Activated naive CD4-positive, alpha-beta T cell treated with anti-CD3 and anti-CD28 coated beads, Interleukin-2, amount 50 U/mL, for 24 hours (primary cell): Measurements from ENCODE around the gene RAB10.
"Not testable (repeated sequence)": the region's sequence is repeated elsewhere in the genome, so short reads cannot be mapped to it uniquely, and the experiment has no call there.

ENCODE experiments used
- H3K27ac Mint-ChIP-seq: one replicate; pipeline ENCODE4 v1.8.0; 2021; ENCODE audit warnings: mild to moderate bottlenecking, mixed read lengths
- H3K27me3 Mint-ChIP-seq: one replicate; pipeline ENCODE4 v1.8.0; 2021; ENCODE audit warnings: mixed read lengths
- H3K36me3 Mint-ChIP-seq: one replicate; pipeline ENCODE4 v1.8.0; 2021; ENCODE audit warnings: mixed read lengths
- H3K4me1 Mint-ChIP-seq: one replicate; pipeline ENCODE4 v1.8.0; 2021; ENCODE audit warnings: mixed read lengths
- H3K4me3 Mint-ChIP-seq: one replicate; pipeline ENCODE4 v1.8.0; 2021; ENCODE audit warnings: mild to moderate bottlenecking, mixed read lengths
- H3K9me3 Mint-ChIP-seq: one replicate; pipeline ENCODE4 v1.8.0; 2021; ENCODE audit warnings: mixed read lengths

Gene RAB10

DNA sequence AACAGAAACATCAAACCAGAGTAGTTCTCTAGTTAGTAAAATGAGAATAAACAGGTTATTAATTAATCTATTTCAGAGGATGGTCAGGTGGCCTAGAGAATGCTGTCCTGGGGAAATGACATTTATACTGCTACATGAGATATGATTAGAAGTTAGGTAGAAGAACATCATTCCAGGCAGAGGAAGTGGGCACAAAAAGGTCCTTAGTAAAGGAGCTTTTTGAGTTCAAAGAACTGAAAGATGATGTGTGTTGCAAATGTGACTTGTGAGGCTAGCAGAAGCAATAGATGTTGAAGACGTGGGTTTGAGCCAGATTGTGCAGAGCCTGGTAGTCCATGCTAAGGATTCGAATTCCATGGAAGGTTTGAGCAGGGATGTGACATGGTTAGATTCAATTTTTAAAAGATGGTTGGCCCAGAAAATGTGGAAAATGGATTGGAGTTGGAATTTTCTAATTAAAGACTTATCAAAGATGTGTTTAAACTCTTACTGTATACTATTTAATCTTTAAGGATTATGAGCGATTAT is 34.2 kb downstream of the RAB10 start:
- H3K4me3 Mint-ChIP-seq: peak overlapping the region; percentile 78
- H3K4me1 Mint-ChIP-seq: peaks cover 73% of the 10 kb centered on the region
- peak overlapping the region; percentile 91 for H3K27ac Mint-ChIP-seq
- no peaks in the 10 kb centered on the region for H3K27me3 Mint-ChIP-seq
- H3K36me3 Mint-ChIP-seq: peaks cover 5% of the 10 kb centered on the region
- no peaks in the 10 kb centered on the region for H3K9me3 Mint-ChIP-seq

DNA sequence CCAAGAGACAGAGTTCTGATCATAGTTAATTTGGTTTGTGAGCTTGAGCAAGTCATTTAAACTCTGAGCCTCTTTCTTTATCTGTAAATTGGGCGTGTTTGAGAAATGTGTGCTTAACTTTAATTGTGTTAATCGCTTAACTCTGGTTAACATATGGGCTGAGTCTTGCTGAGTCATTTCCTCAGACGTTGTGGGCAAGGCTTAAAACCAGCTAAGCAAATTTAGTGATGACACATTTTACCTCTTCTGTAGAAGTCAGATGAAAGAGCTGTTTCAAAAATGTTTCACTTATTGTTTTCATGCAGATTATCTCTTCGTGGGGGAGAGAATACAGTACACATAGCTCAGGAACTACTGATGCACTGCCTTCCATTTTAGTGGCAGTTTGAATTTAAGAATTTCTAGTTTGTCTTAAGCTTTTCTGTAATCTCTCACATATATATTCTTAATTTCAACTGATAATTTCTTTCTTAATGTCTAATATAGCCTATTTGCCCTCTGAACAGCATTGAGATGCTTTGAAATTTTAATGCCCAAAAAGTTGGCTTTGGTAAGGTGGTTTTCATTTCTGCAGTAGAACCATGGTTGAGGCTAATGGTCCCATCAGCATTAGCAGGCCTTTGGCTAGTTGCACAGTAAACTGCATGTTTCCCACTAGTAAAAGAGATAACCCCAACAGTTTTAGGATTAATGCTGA is 34.9 kb downstream of the RAB10 start:
- H3K9me3 Mint-ChIP-seq: no peaks in the 10 kb centered on the region
- peak overlapping the region; percentile 78 for H3K4me3 Mint-ChIP-seq
- no peaks in the 10 kb centered on the region for H3K27me3 Mint-ChIP-seq
- peaks cover 73% of the 10 kb centered on the region for H3K4me1 Mint-ChIP-seq
- peaks cover 5% of the 10 kb centered on the region for H3K36me3 Mint-ChIP-seq
- peak overlapping the region; percentile 91 for H3K27ac Mint-ChIP-seq

DNA sequence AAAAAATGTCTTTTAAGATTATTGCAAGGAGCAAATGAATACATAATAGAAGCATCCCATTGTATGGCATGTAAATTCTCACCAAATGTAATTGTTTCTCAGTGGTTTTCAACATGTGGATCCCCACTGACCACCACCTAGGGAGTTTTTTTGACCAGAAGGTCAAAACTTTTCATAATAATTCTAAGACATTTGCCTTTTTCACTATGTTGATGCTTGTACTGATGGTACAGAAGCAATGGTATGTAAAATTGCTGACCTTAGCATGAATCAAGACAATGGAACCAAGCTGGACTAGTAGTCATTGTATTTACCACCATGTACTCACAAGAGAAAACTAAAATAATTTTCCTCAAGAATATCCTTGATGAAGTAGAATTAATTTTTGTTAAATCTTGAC is 36.8 kb downstream of the RAB10 start:
- H3K27ac Mint-ChIP-seq: no peak overlapping the region
- no peaks in the 10 kb centered on the region for H3K27me3 Mint-ChIP-seq
- H3K4me3 Mint-ChIP-seq: no peak overlapping the region
- no peaks in the 10 kb centered on the region for H3K9me3 Mint-ChIP-seq
- H3K36me3 Mint-ChIP-seq: peaks cover 5% of the 10 kb centered on the region
- H3K4me1 Mint-ChIP-seq: peaks cover 77% of the 10 kb centered on the region

DNA sequence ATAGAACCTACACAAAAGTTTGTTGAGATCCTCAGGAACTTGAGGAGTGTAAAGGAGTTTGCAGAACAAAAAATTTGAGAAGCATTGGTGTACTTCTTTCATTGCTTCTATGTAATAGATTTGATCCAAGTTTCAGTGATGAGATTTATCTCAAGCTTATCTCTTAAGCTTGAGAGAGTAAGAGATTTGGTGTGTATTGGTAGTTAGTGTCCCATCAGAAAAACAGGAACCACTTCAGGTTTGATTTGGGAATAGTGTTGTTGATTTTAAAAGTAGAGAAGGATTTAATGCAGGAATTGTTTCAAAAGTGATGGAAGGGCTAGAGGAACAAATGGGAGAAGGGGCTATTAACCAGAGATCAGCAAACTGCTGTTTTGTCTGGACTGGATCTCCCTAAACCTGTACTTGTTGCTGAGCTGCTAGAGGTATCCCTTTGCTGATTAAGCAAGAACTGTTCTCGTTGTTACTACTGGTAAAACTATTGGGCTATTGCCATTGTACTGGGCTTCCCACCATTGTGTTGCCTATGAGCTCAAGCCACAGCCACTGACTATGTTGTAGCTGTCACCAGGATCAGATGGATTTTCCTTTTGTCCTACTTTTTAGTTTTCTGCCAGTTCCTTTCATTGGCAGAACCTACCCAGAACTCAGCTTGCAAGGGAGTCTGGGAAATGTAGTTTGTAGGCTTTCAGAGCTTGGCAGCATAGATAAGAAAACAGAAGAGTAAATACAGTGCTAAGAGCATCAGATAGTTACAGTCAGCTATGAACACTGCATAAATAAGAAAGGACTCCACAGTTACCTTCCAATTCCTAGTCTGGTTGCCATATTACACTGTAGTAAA is 39.3 kb downstream of the RAB10 start:
- peaks cover 61% of the 10 kb centered on the region for H3K4me1 Mint-ChIP-seq
- H3K27ac Mint-ChIP-seq: peak overlapping the region; percentile 88
- H3K27me3 Mint-ChIP-seq: no peaks in the 10 kb centered on the region
- H3K4me3 Mint-ChIP-seq: no peak overlapping the region
- H3K9me3 Mint-ChIP-seq: no peaks in the 10 kb centered on the region
- H3K36me3 Mint-ChIP-seq: peaks cover 2% of the 10 kb centered on the region

DNA sequence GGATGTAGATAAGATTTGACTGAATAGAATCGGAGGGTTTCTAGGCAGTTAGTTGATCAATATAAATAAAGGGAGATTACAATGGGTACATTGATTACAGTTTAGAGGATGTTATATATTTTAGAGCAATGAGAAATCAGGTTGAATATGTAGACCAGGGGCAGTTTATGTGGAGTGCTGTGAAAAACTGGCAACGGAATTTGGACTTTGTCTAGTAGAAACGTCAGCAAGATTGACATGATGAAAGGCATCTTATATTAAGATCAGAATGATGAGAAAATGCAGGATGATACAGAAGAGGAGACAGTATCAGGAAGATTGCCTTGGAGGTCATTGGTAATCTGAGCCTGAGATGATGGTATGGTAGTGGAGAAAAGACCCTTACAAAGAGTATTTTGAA is 39.9 kb downstream of the RAB10 start:
- Mint-ChIP-seq H3K9me3 (no peaks in the 10 kb centered on the region), H3K4me1 (peaks cover 61% of the 10 kb centered on the region), H3K27ac (peak overlapping the region; percentile 1), H3K4me3 (no peak overlapping the region), H3K36me3 (peaks cover 7% of the 10 kb centered on the region), H3K27me3 (no peaks in the 10 kb centered on the region)

DNA sequence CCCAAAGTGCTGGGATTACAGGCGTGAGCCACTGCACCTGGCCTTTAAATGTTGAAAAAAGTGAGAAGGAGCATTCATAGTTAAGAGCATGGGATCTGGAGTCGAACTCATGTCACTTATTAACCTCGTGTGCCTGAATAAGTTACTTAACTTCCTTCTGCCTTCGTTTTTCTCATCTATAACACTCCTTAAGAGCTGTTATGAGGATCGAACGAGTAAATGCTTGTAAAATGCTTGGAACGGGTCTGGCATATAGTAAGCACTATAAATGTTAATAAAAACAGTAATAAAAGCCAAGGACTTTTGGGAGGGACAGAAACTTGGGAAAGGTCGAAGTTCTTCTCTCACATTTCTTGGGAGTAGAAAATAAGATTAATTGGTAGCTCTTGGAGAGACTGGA is 40.8 kb downstream of the RAB10 start:
- no peaks in the 10 kb centered on the region for H3K9me3 Mint-ChIP-seq
- no peaks in the 10 kb centered on the region for H3K27me3 Mint-ChIP-seq
- H3K36me3 Mint-ChIP-seq: peaks cover 10% of the 10 kb centered on the region
- H3K4me1 Mint-ChIP-seq: peaks cover 60% of the 10 kb centered on the region
- no peak overlapping the region for H3K27ac Mint-ChIP-seq
- H3K4me3 Mint-ChIP-seq: no peak overlapping the region

DNA sequence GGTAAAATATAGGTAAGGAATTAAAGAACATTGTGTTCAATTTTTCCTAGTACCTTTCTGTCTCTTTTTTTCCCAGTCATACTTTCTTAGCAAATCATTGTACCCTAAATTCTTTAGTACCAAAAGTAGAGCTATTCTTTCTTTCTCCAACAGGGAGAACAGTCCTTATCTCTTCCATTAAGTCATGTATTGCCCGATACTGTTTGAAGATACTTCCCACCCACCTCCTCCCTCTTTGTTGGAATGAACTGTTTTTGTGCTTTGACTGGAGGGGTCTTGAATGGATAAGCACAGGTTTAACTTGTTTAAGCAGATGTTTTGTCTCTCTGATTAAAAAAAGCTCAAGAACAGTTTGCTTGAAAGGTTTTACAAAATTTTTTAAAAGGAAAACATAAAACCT is 41.3 kb downstream of the RAB10 start:
- Mint-ChIP-seq H3K4me1 (peaks cover 60% of the 10 kb centered on the region), H3K27ac (no peak overlapping the region), H3K27me3 (no peaks in the 10 kb centered on the region), H3K9me3 (no peaks in the 10 kb centered on the region), H3K36me3 (peaks cover 10% of the 10 kb centered on the region), H3K4me3 (no peak overlapping the region)

DNA sequence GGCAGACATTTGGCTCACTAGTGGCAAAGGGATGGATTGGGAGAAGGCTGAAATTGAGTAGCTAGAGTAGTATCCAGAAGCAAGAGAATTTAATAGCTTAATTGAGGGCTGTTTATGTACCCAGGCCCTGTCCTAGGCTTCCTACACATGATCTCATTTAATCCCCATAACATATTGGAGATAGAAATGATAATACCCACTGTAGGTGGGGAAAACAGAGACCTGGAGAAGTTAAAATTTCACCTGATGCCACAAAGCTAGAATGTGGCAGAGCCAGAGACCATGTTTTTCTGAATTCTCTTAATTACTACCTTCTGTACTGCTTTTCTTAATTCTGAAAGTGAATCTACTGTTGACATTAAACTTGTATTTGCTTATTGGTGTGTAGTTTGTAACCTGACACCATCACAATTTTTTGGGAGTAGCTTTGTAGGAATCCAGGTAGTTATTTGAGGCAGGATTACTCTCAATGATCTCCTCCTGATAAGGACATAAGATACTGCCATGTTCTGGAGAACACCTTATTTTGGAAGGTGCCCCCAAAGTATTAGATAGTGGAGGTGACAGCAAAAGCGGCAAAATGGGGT is 42.2 kb downstream of the RAB10 start:
- Mint-ChIP-seq H3K4me3 (no peak overlapping the region), H3K36me3 (peaks cover 15% of the 10 kb centered on the region), H3K27ac (peak overlapping the region; percentile 82), H3K27me3 (no peaks in the 10 kb centered on the region), H3K4me1 (peaks cover 55% of the 10 kb centered on the region), H3K9me3 (peaks cover 2% of the 10 kb centered on the region)

DNA sequence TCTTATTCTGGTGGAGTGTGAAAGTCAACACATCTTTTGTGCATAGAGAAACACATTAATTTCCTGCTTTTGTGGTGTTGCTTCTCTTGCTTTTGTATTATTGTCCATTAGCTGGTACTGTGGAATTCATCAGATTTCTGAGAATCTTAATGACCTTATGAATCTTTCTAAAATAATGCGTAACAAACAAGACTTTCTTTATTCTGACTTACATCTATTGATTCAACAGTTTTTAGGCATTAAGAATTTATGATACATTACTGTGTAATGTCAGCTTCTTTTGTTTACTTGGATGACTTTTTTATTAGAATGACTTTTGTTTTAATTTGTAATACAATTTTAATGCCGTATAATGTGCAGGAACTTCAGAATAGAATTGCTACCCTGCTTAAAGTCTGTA is 43.4 kb downstream of the RAB10 start:
- H3K9me3 Mint-ChIP-seq: peaks cover 4% of the 10 kb centered on the region
- peaks cover 22% of the 10 kb centered on the region for H3K36me3 Mint-ChIP-seq
- H3K27ac Mint-ChIP-seq: no peak overlapping the region
- peaks cover 57% of the 10 kb centered on the region for H3K4me1 Mint-ChIP-seq
- H3K4me3 Mint-ChIP-seq: no peak overlapping the region
- H3K27me3 Mint-ChIP-seq: no peaks in the 10 kb centered on the region

DNA sequence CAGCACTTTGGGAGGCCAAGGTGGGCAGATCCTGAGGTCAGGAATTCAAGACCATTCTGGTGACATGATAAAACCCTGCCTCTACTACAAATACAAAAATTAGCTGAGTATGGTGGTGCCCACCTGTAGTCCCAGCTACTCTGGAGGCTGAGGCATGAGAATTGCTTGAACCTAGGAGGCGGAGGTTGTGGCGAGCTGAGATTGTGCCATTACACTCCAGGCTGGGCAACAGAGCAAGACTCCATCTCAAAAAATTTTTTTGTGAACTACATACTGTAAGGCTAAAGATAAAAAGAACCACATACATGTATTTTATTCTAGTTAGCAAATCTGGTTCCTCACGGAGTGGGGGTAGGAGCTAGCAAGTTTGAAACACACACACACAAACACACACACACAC is 45.1 kb downstream of the RAB10 start:
- no peaks in the 10 kb centered on the region for H3K27me3 Mint-ChIP-seq
- H3K9me3 Mint-ChIP-seq: peaks cover 4% of the 10 kb centered on the region
- peaks cover 42% of the 10 kb centered on the region for H3K4me1 Mint-ChIP-seq
- H3K27ac Mint-ChIP-seq: no peak overlapping the region
- H3K4me3 Mint-ChIP-seq: no peak overlapping the region
- peaks cover 24% of the 10 kb centered on the region for H3K36me3 Mint-ChIP-seq

DNA sequence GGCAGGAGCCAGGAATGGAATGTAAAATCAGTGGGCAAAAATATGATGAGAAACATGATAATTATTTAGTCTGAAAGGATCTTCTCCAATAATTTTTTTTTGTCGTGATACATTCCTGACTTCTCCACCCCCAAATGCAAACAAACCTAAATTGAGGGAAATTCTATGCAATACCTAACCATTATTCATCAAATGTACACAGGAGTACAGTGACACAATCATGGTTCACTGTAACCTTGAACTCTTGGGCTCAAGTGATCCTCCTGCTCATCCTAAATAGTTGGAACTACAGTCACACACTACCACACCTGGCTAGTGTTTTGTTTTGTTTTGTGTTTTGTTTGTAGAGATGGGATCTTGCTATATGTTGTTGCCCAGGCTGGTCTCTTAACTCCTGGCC is 46.5 kb downstream of the RAB10 start:
- Mint-ChIP-seq H3K27ac (no peak overlapping the region), H3K4me3 (no peak overlapping the region), H3K27me3 (no peaks in the 10 kb centered on the region), H3K36me3 (peaks cover 30% of the 10 kb centered on the region), H3K9me3 (peaks cover 4% of the 10 kb centered on the region), H3K4me1 (peaks cover 42% of the 10 kb centered on the region)

DNA sequence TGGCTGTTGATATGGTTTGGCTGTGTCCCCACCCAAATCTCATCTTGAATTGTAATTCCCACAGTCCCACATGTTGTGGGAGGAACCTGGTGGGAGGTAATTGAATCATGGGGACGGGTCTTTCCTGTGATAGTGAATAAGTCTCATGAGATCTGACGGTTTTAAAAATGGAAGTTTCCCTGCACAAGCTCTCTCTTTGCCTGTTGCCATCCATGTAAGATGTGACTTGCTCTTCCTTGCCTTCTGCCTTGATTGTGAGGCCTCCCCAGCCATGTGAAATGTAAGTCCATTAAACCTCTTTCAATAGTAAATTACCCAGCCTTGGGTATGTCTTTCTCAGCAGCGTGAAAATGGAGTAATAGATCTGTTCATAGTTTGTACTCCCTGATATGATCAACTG is 47.0 kb downstream of the RAB10 start:
- not testable (repeated sequence) for H3K27ac Mint-ChIP-seq, H3K4me3 Mint-ChIP-seq, H3K9me3 Mint-ChIP-seq, H3K27me3 Mint-ChIP-seq
- peaks cover 39% of the 10 kb centered on the region for H3K4me1 Mint-ChIP-seq
- peaks cover 30% of the 10 kb centered on the region for H3K36me3 Mint-ChIP-seq

DNA sequence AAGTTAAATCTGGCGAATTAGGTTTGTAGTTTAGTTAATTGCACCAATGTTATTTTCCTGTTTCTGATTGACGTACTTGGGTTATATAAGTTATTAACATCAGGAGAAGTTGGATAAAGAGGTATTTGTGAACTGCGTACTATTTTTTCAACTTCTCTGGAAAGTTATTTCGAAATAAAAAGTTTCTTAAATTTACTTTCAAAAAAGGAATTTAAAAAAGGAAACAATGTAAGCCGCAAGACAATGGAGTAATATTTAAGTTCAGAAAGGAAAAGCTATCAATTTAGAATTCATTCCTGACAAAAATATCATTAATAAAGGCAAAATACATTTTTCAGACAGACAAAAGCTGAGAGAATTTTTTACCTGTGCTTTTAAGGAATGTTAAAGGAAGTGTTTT is 47.7 kb downstream of the RAB10 start:
- H3K4me3 Mint-ChIP-seq: no peak overlapping the region
- peaks cover 45% of the 10 kb centered on the region for H3K4me1 Mint-ChIP-seq
- peaks cover 4% of the 10 kb centered on the region for H3K9me3 Mint-ChIP-seq
- no peak overlapping the region for H3K27ac Mint-ChIP-seq
- peaks cover 30% of the 10 kb centered on the region for H3K36me3 Mint-ChIP-seq
- no peaks in the 10 kb centered on the region for H3K27me3 Mint-ChIP-seq

DNA sequence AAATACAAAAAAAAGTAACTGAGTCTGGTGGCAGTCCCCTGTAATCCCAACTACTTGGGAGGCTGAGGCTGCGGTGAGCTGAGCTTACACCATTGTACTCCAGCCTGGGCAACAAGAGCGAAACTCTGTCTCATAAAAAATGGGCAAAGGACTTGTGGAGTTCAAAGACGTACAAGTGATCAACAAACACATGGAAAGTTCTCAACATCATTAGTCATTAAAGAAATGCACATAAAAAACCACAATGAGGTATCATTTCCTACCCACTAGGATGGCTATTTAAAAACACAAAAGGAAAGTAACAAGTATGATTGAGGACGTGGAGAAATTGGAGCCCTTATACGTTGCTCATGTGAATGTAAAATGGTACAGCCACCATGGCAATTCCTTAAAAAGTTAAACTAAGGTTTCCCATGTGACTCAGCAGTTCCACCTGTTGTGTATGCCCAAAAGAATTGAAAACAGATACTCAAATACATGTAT is 52.3 kb downstream of the RAB10 start:
- peak overlapping the region; percentile 83 for H3K27ac Mint-ChIP-seq
- no peak overlapping the region for H3K4me3 Mint-ChIP-seq
- peaks cover 14% of the 10 kb centered on the region for H3K36me3 Mint-ChIP-seq
- H3K4me1 Mint-ChIP-seq: peaks cover 50% of the 10 kb centered on the region
- H3K27me3 Mint-ChIP-seq: no peaks in the 10 kb centered on the region
- peaks cover 1% of the 10 kb centered on the region for H3K9me3 Mint-ChIP-seq

DNA sequence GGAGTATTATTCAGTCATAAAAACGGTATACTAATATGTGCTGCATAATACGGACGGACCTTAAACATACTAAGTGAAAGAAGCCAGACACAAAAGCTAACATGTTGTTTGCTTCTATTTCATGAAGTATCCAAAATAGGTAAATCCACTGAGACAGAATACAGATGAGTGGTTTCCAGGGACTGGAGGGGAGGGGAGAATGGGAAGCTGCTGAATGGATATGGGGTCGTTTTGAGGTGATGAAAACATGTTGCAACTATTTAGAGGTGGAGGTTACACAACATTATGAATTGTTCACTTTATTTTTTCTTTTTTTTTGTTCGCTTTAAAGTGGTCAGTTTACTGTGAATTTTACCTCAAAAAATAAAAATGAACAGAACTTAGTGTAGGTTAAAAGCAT is 52.9 kb downstream of the RAB10 start:
- Mint-ChIP-seq H3K4me3 (no peak overlapping the region), H3K27me3 (no peaks in the 10 kb centered on the region), H3K36me3 (peaks cover 10% of the 10 kb centered on the region), H3K27ac (peak overlapping the region; percentile 71), H3K4me1 (peaks cover 54% of the 10 kb centered on the region), H3K9me3 (no peaks in the 10 kb centered on the region)
